KMS-11 (cell line): ENCODE data around the gene PLA2G2C.

ENCODE experiments used
- H2AFZ ChIP-seq: fragments of 200-600 bp; sonication (generic); 2 replicates; pipeline ENCODE4 v1.6.1; 2016; ENCODE audit warnings: antibody characterized with exemption, mixed run types, low read depth
- H3K27ac ChIP-seq: fragments of 200-600 bp; sonication (generic); 2 replicates; pipeline ENCODE4 v1.6.1; 2016; ENCODE audit warnings: mild to moderate bottlenecking, mixed run types
- H3K27me3 ChIP-seq: fragments of 200-600 bp; sonication (generic); 2 replicates; pipeline ENCODE4 v1.6.1; 2017; ENCODE audit warnings: mild to moderate bottlenecking, low read depth, mixed run types, moderate library complexity; ENCODE audit not compliant: insufficient read depth
- H3K36me3 ChIP-seq: fragments of 200-600 bp; sonication (generic); 2 replicates; pipeline ENCODE4 v1.6.1; 2017; ENCODE audit warnings: mild to moderate bottlenecking, mixed run types; ENCODE audit not compliant: insufficient read depth
- H3K4me1 ChIP-seq: fragments of 200-600 bp; sonication (generic); 2 replicates; pipeline ENCODE4 v1.6.1; 2016; ENCODE audit warnings: mild to moderate bottlenecking, low read depth, mixed run types; ENCODE audit not compliant: poor library complexity, severe bottlenecking
- H3K4me2 ChIP-seq: fragments of 200-600 bp; sonication (generic); 2 replicates; pipeline ENCODE4 v1.7.0; 2016; ENCODE audit warnings: mild to moderate bottlenecking, mixed run types
- H3K4me3 ChIP-seq: fragments of 200-600 bp; sonication (generic); IDR thresholded peaks from 2 replicates; pipeline ENCODE4 v1.6.1; 2017; ENCODE audit warnings: low read depth, low read length, mixed read lengths; ENCODE audit not compliant: insufficient read depth
- H3K79me2 ChIP-seq: fragments of 200-600 bp; sonication (generic); 2 replicates; pipeline ENCODE4 v1.6.1; 2016; ENCODE audit warnings: low read depth, mixed run types; ENCODE audit not compliant: insufficient read depth
- H3K9ac ChIP-seq: fragments of 200-600 bp; sonication (generic); 2 replicates; pipeline ENCODE4 v1.6.1; 2016; ENCODE audit warnings: mild to moderate bottlenecking, mixed run types
- H4K20me1 ChIP-seq: fragments of 200-600 bp; sonication (generic); 2 replicates; pipeline ENCODE4 v1.6.1; 2016; ENCODE audit warnings: mild to moderate bottlenecking, mixed run types; ENCODE audit not compliant: insufficient read depth
- TF ChIP-seq, protein P1 (sequence below): fragments of 200-600 bp; sonication (generic); conservative IDR thresholded peaks from 2 replicates; pipeline ENCODE4 v1.6.1; 2017; ENCODE audit warnings: low read depth, mild to moderate bottlenecking, antibody characterized with exemption, low read length, moderate library complexity, mixed read lengths

The PLA2G2C gene

DNA sequence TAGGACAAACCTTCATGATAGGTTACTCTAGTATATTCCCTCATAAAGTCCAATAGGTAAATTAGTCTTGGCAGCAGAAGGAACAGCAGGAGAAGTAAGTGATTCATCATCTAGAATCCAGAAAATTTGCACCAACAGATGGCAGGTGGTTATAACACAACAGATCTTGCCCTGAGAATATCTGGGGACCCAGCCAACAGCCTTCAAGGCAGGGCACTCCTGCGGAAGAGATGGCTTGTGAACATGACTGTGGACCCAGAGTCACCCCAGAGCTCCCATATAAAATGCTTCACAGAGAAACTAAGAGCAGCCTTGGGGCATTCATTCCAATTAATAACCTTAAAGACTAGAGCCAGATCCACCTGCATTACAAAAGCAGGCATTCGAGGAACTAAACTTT is 7.9 kb upstream of the PLA2G2C start:
- Histone ChIP-seq H3K9ac (no peak overlapping the region), H3K4me3 (no peak overlapping the region), H3K4me1 (no peaks in the 10 kb centered on the region), H3K4me2 (no peak overlapping the region), H4K20me1 (no peaks in the 10 kb centered on the region), H3K27ac (no peak overlapping the region), H3K79me2 (no peaks in the 10 kb centered on the region), H2AFZ (no peak overlapping the region), H3K36me3 (no peaks in the 10 kb centered on the region), H3K27me3 (peaks cover 47% of the 10 kb centered on the region; the same call in 1 of the 2 replicates)
- TF ChIP-seq, protein P1, sequence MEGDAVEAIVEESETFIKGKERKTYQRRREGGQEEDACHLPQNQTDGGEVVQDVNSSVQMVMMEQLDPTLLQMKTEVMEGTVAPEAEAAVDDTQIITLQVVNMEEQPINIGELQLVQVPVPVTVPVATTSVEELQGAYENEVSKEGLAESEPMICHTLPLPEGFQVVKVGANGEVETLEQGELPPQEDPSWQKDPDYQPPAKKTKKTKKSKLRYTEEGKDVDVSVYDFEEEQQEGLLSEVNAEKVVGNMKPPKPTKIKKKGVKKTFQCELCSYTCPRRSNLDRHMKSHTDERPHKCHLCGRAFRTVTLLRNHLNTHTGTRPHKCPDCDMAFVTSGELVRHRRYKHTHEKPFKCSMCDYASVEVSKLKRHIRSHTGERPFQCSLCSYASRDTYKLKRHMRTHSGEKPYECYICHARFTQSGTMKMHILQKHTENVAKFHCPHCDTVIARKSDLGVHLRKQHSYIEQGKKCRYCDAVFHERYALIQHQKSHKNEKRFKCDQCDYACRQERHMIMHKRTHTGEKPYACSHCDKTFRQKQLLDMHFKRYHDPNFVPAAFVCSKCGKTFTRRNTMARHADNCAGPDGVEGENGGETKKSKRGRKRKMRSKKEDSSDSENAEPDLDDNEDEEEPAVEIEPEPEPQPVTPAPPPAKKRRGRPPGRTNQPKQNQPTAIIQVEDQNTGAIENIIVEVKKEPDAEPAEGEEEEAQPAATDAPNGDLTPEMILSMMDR: no peak

DNA sequence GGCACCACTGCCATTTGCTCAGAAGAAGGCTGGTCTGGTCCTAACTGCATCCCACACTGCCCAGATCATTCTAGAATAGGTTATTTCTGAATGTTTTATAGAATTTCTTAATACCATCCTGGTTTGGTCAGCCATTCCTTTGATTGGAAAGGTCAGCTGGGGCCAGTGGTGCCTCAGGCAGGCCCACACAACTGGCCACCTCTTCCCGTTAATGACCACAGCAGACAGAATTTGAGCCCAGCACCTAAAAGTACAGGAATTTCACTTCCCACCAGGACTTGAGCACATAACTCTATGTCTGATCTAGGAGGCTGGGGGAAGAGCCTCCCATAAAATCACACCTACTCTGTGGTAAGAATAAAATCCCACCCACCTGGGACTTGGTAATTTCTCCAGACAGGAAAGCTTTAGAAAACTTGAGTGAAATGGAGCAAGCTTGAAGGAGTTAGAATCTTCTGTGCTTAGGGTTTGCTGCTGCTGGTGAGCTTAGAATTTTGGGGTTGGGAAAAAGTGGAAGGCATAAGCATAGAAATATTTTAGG is 6.6 kb upstream of the PLA2G2C start:
- no peak overlapping the region for H3K4me2 ChIP-seq
- H3K4me3 ChIP-seq: no peak overlapping the region
- no peaks in the 10 kb centered on the region for H3K36me3 ChIP-seq
- TF ChIP-seq, protein P1: no peak
- H3K9ac ChIP-seq: no peak overlapping the region
- H3K27me3 ChIP-seq: peaks cover 47% of the 10 kb centered on the region; the same call in 1 of the 2 replicates
- no peaks in the 10 kb centered on the region for H4K20me1 ChIP-seq
- no peak overlapping the region for H2AFZ ChIP-seq
- H3K4me1 ChIP-seq: no peaks in the 10 kb centered on the region
- no peaks in the 10 kb centered on the region for H3K79me2 ChIP-seq
- no peak overlapping the region for H3K27ac ChIP-seq

DNA sequence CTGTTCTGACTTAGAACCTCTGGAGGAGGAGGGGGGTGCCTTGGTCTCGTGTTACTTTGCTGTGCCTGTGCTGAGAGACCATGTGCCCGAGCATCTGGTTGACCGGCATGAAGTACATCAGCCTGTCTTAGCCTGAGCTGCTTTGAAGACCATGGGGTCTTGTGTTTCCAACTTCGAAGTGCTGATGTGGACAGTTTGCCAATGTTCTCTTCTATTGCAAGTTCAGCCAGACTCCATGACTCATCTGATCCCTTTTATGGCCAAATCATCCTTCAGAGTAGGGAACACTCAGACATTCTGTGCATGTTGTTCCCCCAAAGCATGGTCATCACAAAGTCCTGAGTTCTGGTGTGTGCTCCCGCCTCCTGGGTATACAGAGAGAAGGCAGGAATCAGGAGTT is 6.0 kb upstream of the PLA2G2C start:
- no peak overlapping the region for H3K4me2 ChIP-seq
- TF ChIP-seq, protein P1: no peak
- H3K79me2 ChIP-seq: no peaks in the 10 kb centered on the region
- no peaks in the 10 kb centered on the region for H3K4me1 ChIP-seq
- peaks cover 50% of the 10 kb centered on the region; the same call in 1 of the 2 replicates for H3K27me3 ChIP-seq
- no peak overlapping the region for H2AFZ ChIP-seq
- H3K9ac ChIP-seq: no peak overlapping the region
- no peak overlapping the region for H3K4me3 ChIP-seq
- no peaks in the 10 kb centered on the region for H4K20me1 ChIP-seq
- H3K36me3 ChIP-seq: no peaks in the 10 kb centered on the region
- no peak overlapping the region for H3K27ac ChIP-seq

DNA sequence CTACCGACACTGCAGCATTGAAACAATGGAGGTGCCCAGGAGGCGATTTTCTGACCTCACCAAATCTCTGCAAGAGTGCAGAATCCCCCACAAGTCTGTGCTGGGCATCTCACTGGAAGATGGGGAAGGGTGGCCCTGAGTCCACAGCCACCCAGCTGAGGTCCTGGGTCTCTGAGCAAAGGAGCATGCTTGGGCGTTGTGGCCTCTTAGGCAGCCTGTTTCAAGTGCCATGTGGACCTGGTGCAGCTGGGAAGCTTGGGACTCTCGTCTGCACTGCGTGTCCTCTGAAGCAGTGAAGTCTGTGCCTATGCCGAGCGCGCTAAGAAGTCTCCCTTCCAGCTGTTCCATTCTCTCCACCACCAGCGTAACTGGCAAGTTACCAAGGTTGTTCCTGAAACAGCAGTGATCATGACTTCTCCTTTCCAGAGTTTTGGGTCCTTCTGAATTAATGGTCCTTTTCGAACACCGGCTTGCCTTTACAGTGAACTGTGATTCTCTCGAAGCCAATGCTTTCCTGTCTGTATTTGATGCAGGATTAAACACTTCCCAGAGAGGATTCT is 5.0 kb upstream of the PLA2G2C start:
- no peak overlapping the region for H3K9ac ChIP-seq
- H4K20me1 ChIP-seq: no peaks in the 10 kb centered on the region
- no peak overlapping the region for H2AFZ ChIP-seq
- H3K4me2 ChIP-seq: no peak overlapping the region
- no peak overlapping the region for H3K4me3 ChIP-seq
- TF ChIP-seq, protein P1: no peak
- H3K36me3 ChIP-seq: no peaks in the 10 kb centered on the region
- no peaks in the 10 kb centered on the region for H3K4me1 ChIP-seq
- H3K79me2 ChIP-seq: no peaks in the 10 kb centered on the region
- no peak overlapping the region for H3K27ac ChIP-seq
- peaks cover 59% of the 10 kb centered on the region; the same call in 1 of the 2 replicates for H3K27me3 ChIP-seq
